HG03175 (cell line): ENCODE data around the gene GARIN5A.

Source experiments
- ATAC-seq: cut with Tn5 transposase; IDR thresholded peaks from one replicate; pipeline ENCODE4 v1.9.1; 2021; ENCODE audit warnings: mild to moderate bottlenecking, moderate library complexity; ENCODE audit not compliant: unreplicated experiment

GARIN5A gene

GRCh38 chr19:50435627-50436026, 41.0 kb downstream of the GARIN5A start:
- no peak for ATAC-seq

GRCh38 chr19:50435221-50435620, 41.4 kb downstream of the GARIN5A start:
- ATAC-seq = no peak

- no peak for ATAC-seq
Measured at GRCh38 chr19:50434525-50434924, 42.1 kb downstream of the GARIN5A start.

GRCh38 chr19:50433201-50434180, 43.2 kb downstream of the GARIN5A start:
- ATAC-seq = no peak

GRCh38 chr19:50432221-50433028, 44.2 kb downstream of the GARIN5A start, which contains the start of gene MYBPC2:
TSS of gene MYBPC2 (plus strand) at chr19:50432892. CDS start at chr19:50432954, 62 bp downstream.
- no peak for ATAC-seq

- ATAC-seq = peak; percentile 81
Measured at GRCh38 chr19:50431343-50432220, 45.1 kb downstream of the GARIN5A start.

GRCh38 chr19:50430888-50431342, 45.7 kb downstream of the GARIN5A start:
- ATAC-seq = no peak

GRCh38 chr19:50428772-50429463, 47.7 kb downstream of the GARIN5A start:
- ATAC-seq = no peak

- no peak for ATAC-seq
Measured at GRCh38 chr19:50427997-50428425, 48.6 kb downstream of the GARIN5A start.

- ATAC-seq = no peak
Measured at GRCh38 chr19:50427318-50427925, 49.2 kb downstream of the GARIN5A start.

GRCh38 chr19:50425581-50425980, 51.1 kb downstream of the GARIN5A start:
- ATAC-seq = no peak

GRCh38 chr19:50423279-50424113, 53.2 kb downstream of the GARIN5A start:
- no peak for ATAC-seq

- ATAC-seq = no peak
Measured at GRCh38 chr19:50422397-50423278, 54.0 kb downstream of the GARIN5A start.

GRCh38 chr19:50420808-50421207, 55.8 kb downstream of the GARIN5A start:
- ATAC-seq = no peak

- ATAC-seq = no peak
Measured at GRCh38 chr19:50420127-50420526, 56.5 kb downstream of the GARIN5A start.

GRCh38 chr19:50419580-50420035, 57.0 kb downstream of the GARIN5A start:
- ATAC-seq = no peak

- ATAC-seq = no peak
Measured at GRCh38 chr19:50419022-50419579, 57.5 kb downstream of the GARIN5A start.
